ENCODE measurements around the gene FCAMR.
"Not testable (repeated sequence)": the region's sequence is repeated elsewhere in the genome, so short reads cannot be mapped to it uniquely, and the experiment has no call there.

FCAMR gene

DNA sequence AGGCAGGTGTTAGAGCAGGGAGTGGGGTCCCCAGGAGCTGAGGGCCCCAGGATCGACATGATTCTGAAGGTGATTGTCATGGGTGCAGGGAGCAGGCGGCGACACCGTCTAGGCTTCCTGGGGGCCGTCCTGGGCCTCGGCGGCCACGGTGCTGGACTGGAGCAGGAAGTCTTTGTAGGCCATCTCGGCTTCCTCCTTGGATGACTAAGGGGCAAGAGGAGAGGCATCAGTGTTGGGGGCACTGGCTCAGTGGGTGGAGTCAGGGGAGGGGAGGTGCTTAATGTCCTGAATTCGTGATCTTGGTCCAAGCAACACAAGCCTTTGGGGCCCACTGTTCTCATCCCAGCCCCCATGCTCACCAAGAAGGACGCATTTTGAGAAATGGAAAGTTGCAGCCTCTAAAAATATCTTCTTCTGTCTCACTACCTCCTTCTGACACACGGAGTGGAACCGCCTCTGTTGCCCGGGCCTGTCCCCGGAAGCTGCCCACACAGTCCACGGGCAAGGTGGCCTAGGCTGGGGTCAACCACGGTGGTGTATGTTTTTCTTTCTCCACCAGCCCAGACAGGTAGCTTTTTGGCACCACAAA, 40.0 kb downstream of the FCAMR start:
- no peak for DNase-seq

DNA sequence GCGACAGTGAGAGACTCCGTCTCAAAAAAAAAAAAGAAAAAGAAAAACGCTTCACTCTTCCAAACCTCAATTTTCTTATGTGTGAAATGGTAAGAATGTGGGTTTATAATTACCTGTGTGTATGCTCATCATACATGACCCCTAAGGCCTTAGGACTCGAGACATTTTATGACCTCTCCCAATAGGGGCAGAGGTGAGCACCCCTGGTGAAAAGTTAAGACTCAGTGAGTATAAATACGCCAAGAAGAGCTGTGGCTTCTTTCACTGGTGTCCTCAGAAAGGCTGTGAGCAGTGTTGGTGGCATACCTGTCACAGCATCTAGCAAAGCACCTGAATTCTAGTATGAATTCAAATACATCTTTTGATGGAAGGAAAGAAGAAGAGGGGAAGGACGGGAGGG, 40.7 kb downstream of the FCAMR start:
- no peak for DNase-seq

DNA sequence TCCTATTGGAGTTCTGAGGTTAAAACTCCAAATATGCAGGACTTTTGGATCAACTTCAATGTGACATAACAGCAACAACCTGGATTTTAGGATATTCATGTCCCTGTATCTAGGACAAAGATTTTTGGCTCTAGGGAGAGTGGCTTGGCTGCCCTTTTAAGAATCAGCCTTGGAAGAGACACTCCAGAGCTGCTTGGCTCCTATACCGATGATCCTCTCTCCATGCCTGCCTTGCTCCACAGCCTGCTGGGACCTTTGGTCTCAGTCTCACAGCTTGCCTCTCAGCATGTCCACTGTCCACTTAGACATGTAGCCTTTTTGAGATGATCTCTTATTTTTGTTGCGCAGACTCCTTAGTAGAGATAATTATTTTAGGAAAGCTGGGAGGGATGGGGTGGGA, 44.0 kb downstream of the FCAMR start:
- DNase-seq, result no peak

DNA sequence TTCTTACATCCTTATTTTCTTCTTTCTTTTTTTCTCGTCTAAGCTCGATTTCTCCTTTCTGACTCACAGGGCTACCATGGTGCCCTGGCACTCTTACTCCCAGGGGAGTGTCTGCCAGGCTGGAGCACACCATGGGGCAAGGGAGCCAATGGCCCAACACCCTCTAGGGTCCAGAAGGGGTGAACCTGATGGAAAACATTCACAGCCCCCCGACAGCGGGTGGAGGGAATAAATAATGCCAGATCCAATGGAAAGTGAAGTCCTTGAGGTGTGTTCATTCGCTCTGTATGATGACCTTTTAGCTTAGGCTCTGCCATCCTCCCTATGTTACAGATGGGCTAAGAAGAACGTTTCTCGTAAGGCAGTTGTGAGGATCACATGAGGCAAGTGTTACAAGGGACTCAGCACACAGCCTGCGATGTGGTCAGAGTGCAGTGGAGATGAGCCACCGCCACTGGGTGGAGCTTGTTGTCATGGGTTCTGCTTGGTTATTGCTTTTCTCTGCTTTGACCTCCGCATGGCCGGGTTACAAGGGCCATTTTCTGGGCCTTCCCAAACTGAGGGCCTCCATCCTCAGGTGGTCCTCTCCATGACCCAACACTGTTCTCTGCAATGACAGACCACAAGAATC, 45.0 kb downstream of the FCAMR start:
- no peak for DNase-seq

DNA sequence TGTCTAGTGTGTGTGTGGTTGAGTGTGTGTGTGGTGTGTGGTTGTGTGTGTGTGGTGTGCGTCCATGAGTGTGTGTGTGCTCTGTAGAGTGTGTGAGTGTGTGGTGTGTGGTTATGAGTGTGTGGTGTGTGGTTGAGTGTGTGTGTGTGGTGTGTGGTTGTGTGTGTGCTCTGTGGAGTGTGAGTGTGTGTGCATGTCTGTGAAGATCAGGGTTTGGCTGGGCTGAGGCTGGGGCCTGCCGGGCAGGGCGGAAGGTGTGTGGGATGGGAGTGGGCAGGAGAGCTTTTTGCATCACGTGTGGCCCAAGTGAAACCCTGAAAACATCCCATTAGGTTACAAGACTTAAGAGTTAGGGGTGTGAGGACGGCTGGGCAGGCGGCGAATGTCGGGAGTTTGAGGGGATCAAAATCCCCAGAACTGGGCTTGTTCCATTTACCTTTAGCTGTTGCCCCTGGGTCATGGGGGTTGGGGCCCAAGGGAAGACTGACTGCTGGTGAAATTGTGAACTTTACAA, 45.6 kb downstream of the FCAMR start:
- DNase-seq, result no peak

DNA sequence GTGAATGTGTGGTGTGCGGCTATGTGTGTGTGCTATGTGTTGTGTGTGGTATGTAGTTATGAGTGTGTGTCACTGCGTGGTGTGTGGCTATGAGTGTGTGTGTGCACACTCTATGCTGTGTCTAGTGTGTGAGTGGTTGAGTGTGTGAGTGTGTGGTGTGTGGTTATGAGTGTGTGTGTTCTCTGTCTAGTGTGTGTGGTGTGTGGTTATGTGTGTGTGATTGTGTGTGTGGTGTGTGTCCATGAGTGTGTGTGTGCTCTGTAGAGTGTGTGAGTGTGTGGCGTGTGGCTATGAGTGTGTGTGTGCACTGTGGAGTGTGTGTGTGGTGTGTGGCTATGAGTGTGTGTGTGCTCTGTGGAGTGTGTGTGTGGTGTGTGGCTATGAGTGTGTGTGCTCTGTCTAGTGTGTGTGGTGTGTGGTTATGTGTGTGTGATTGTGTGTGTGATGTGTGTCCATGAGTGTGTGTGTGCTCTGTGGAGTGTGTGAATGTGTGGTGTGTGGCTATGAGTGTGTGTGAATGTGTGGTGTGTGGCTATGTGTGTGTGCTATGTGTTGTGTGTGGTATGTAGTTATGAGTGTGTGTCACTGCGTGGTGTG, 46.2 kb downstream of the FCAMR start:
- not testable (repeated sequence) for DNase-seq

DNA sequence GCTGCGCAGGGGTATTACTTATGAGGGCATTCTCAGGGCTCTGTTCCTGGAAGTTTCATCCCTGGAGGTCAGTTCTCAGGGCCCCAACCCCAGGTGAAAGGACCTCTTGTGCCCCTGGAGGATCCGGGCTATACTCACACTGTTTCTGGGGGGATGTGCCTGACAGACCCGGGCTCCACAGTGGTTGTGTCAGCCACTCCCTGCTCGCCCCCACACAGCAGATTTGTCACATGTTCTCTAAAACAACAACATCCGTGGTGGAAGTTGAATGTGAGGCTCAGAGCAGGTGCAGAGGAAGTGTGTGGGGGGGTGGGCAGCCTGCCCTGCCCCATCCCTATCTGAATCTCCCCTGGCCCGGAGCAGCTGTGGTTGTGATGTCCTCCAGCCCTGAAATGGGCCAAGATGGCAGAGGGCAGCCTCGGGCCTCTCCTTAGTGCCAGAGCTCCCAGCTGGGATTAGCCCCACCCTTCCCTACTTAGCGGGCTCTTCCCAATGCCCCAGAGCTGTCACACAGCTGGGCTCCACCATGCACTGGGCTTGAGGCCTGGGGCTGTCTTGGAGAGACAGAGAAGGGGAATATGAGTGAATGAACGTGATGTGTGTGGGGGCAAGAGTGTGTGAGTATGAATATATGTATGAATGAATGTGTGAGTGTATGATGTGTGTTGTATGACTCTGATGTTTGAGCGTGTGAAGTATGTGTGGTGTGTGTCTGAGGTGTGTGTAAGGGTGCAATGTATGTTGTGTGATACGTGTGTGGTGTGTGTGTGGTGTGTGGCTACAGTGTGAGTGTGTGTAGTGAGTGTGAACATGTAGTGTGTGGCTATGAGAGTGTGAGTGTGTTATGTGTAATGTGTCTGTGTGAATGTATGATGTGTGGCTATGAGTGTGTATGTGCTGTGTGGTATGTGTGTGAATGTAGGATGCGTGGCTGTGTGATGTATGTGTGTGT, 47.0 kb downstream of the FCAMR start:
- no peak for DNase-seq

DNA sequence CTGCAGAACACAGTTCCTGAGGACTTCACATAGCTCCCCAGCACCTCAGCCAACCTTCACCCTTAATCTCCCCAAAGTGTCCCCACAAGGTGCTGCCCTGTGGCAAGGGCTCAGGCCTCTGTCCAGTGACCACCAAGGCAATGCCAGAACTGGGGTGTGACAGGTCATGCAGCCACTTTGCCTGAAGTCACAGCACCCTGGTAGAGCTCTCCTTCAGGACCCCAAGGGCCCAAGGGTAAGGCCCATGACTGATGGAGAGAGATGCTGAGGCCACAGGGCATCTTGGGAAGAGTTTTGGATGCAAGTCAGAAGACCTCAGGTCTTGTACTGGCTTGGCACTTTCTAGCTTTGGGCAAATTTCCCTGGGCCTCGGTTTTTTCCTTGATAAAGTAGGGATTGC, 47.7 kb downstream of the FCAMR start:
- DNase-seq, result no peak

DNA sequence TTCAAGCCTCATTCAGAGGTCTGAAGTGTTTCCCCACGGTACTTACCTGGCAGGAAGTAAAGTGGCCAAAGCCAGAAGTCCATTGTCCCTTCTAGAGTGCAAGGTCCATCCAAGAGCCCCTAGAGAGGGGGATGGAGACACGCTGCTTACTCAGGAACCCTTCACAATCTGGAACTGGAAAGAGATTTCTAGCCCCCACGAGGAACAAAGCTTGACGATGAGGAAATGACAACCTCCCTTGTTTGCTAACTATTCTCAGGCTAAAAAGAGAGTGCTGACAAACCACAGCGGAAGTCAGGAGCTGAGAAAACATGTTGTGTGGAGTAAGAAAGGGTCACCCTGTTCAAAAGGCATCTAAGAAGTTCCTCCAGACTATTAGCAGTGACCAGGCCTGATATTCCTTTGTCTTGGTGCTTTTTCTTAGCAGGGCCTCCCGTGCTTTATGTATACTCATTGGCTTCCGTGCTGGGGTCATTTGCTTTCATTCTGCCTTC, 48.4 kb downstream of the FCAMR start, which contains the start of gene FCMR:
Gene FCMR (minus strand): TSS at position 170 of the 494 bp plus-strand sequence. CDS start 87 bp downstream, at position 83.
- no peak for DNase-seq

DNA sequence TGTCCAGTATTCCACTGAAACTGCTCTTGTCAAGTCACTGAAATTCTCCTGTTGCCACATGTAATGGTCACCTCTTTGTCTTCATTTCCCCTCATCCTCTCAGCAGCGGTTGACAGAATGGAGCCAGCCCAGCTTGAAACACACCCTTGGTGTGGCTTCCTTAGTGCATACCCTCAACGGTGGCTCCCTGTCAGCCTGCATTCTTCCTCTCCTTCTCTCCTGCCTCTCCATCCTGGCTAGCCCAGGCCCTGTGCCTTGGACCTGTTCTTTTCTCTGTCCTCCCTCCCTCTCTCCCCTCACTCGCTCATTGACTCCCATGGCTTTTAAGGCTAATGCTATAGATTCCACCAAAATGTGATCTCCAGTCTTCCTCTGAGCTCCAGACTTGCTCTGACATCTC, 52.2 kb downstream of the FCAMR start:
- no peak for DNase-seq

DNA sequence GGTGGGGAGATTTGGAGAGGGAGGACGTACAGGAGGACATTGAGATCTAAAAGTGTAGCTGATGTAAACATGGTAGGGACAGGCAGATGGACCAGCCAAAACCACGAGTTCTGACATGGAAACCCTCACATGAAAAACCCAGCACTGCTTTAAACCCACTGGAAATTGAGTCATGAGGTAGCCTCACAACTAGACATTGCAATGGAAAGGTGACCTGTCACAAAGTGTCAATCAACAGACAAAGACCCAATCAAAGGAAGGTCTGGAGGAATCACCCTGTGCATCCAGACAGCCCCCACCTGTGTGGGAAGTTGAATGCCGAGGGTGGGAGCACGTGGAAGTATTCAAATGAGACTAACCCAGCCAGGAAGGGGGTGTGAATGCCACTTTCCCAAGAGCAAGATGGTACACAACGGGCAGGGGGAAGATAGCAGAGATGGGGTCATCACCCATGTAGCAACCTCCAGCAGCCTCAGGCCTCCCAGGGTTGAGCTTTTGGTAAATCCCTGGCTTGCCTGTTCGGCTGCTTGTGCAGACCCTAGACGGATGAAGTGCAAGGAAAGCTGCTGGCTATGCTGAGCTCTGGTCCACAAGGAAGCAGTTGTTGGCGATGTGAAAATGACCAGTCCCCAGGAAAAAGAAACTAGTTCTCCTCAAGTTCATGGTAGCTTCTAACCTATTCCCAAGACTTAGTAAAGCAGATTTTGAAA, 54.1 kb downstream of the FCAMR start:
- no peak for DNase-seq

DNA sequence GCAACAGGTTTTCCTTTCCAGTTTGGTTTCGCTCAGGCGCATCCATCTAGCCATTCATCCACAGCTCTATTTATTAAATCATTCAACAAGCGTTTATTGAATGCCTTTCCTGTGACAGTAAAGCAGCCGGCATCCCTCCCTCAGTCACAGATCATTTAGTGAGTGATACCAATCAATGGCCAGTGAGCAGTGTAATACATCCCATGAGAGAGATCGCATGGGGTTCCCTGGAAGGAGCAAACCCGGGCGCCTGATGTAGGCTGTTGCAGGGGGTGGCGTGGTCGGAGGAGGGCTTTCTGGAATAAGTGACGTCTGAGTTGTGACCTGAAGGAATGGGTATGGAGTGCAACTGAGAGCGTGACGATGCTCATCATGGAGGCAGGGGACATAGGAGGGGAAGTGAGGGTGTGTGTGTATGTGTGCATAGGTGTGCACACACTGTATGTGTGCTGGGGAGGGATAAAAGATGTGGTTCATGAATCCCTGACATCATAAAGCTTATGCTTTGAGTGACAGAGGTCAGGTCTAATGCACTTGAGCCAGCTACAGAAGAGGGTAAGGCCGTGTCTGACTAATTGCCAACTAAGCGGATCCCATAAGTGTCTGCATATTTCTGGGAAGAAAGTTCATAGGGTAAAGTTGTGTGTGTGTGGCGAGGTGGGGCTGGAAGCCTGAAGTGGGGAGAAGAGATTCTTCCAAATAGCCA, 55.1 kb downstream of the FCAMR start:
- DNase-seq, result no peak

DNA sequence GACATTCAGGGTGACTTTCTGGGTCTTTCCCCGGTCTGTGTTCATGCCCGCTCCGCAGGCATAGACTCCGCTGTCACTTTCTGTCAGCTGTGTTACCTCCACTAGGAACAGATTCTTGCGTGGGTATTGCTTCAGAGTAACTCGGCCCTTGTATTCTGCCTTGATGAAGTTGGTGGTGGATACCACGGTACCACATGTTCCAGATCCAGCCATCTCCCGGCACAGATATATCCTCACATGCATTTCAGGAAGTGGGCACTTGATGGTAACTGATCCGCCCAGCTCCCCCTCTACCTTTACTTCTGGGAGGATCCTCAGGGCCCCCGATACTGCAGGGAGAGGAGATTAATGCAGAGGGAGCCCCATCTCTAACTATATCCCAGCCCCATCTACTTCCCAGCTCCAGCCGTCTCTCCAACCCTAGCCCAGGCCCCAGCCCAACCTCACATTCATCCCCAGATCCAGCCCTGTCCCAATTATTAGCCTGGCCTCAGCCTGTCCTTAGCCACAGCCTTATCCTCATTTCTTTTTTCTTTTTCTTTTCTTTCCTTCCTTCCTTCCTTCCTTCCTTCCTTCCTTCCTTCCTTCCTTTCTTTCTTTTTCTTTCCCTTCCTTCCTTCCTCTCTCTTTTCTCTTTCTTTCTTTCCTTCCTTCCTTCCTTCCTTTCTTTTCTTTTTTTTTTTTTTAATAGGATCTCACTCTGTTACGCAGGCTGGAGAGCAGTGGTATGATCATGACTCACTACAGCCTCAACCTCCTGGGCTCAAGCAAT, 56.3 kb downstream of the FCAMR start:
- DNase-seq, result no peak

DNA sequence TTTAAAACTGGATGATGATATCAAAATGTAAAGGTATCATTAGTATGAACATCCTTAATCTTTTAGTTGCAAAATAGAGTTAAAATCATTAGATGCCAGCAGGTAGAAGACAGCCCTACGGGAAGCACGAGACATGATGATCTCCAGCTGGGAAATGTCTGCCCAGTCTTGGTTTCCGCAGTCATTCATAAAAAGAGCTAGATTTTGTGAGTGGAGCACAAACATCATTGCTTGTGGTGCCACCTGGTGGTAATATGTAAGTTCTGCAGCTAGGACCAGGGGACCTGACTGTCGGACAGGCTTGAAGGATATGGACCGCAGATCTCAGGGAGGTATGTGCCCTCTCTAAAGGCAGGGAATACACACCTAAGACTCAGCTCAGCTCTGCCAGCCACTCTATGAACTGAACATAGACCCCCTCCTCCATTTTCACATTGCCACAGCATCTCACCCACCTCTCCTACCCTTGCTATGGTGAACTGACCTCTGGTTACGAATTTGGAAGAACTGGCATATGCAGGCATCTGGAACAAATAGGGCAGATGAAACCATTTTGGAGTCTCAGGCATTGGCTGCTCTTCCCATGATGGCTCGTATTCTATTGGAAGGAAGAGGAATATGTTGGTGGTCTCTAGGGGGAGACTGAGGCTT, 57.7 kb downstream of the FCAMR start:
- peak; percentile 80 for DNase-seq

DNA sequence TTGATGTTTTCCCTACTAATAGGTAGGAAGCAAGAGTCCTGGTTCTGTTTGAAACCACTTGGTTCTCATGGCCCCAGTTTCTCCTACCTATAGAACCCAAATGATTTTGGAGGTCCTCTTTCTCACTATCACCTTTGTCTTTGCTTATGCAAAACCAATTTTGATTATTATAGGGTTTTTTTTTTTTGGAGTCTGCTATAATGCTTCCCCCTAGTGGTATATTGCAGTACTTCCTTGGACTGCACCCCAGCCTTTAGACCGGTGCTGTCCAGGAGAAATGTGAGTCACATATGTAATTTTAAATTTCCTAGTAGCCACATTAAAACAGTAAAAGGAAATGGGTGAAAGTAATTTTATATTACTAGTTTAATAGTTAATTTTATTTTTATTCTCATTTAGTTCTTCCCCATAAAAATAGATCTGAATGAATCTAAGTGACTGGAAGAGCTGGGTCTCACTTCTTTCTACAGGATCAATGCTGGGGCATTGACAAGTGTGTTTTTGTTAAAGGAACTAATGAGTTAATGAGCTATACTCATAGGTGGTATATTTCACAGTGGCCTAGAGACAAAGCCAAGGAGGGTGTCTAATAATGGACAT, 59.1 kb downstream of the FCAMR start:
- DNase-seq, result peak; percentile 71

DNA sequence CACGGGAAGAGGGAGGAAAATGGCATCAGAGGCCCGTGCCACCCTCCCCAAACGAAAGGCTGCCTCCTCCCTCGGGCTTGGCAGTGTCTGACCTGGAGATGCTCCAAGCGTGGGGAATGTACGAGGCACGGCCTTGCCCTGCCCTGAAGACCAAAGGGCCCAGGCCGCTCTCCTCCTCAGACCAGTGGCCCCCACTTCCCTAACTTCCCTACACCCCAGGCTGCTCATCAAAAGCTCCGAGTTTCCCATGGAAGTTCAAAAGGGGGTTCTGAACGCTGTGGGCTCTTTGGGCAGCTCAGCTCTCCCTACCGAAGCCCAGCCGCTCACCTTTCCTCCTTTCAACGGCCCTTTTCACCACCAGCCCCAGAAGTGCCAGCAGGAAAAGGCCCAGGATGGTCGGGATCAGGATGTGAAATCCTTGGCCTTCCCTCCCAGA, 60.4 kb downstream of the FCAMR start:
- DNase-seq, result no peak

DNA sequence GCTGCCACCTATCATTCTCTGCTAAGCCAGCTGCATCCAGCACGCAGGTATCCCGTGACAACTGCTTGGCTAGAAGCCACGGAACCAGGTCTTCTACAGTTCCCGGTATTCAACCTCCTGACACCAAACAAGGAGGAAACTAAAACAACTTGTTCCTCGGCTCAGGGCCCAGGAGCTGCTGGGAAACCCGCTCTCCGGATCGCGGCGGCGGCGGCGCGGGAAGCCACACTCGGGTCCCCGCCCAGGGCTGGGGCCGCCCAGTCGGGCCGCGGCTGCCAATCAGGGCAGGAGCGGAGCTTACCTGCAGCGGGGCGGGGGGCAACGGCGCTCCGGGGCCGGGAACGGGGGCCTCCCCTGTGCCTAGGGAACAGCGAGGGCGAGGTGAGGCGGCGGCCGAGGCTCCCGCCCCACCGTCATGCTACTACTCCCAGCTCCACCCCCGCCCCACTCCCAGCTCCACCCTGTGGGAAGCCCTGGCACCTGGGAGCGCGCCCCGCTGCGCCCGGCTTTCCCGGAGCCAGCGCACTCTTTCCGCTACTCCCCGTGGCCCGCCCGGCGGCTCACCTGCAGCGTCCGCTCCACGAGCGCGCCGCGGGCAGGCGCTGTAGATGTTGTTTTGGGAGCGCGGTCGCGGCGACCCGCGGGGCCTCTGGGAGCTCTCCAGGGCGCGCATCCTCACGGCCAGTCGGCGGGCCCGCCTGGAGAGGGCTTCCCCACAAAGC, 60.9 kb downstream of the FCAMR start:
- DNase-seq, result no peak

DNA sequence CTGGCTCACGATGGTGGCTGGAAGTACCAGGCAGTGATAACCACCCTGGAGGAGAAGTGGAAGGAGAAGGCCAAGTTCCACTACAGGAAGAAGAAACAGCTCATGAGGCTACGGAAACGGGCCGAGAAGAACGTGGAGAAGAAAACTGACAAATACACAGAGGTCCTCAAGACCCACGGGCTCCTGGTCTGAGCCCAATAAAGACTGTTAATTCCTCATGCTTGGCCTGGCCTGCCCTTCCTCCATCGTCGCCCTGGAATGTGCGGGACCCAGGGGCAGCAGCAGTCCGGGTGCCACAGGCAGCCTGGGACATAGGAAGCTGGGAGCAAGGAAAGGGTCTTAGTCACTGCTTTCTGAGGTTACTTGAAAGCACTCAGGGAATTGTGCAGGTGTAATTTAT, 62.2 kb downstream of the FCAMR start:
- no peak for DNase-seq
